A549 (cell line): Measurements from ENCODE around the gene DNAJB13. TPM values are rescaled to one million over a fixed set of nuclear protein-coding genes. Genes with fewer than 3 reads are reported as not detected.

Source experiments
- ATAC-seq, 2 experiments: fragments of 200-7000 bp in 1 of 2; fragments of >200 bp in 1 of 2; cut with Nextera tagmentation in 1 of 2; cut with Tn5 transposase in 1 of 2; 3 replicates each; pipeline versions ENCODE4 v1.8.0 to v1.9.1; 2018 to 2020; ENCODE audit warnings: mild to moderate bottlenecking in 1 of 2, moderate library complexity in 1 of 2
- CTCF ChIA-PET: fragments of 300-600 bp; sonication (Branson Sonifier 250); formaldehyde crosslinking; extraction: SDS; loops from one replicate; lab custom pipeline; 2021; ENCODE audit warnings: antibody characterized with exemption, inconsistent platforms; lab: Yijun Ruan, JAX
- POLR2A ChIA-PET: fragments of 350-600 bp; formaldehyde crosslinking; extraction: SDS; loops from one replicate; lab custom pipeline; 2021; ENCODE audit warnings: antibody characterized with exemption, inconsistent platforms; lab: Yijun Ruan, JAX
- DNase-seq, 2 experiments: peaks; one replicate each; pipeline versions ENCODE4 v3.0.0 to v3.0.0-alpha.2; 2011 to 2016; ENCODE audit warnings: low read depth in 1 of 2, low spot score in 1 of 2
- FAIRE-seq: peaks from 2 replicates; lab custom pipeline; 2011; peaks lifted over from hg19 to GRCh38; lab: Jason Lieb, UNC
- H3K27ac ChIP-seq, 2 experiments: fragments of >200 bp; sonication (Bioruptor Twin); formaldehyde crosslinking; 3 replicates each; pipeline ENCODE4 v1.5.1; 2016 to 2017
- H3K4me1 ChIP-seq: fragments of >200 bp; sonication (Bioruptor Twin); formaldehyde crosslinking; 3 replicates; pipeline ENCODE4 v1.6.1; 2016
- H3K4me2 ChIP-seq: fragments of >200 bp; sonication (Bioruptor Twin); formaldehyde crosslinking; 3 replicates; pipeline ENCODE4 v1.6.1; 2016
- H3K4me3 ChIP-seq: fragments of >200 bp; sonication (Bioruptor Twin); formaldehyde crosslinking; 3 replicates; pipeline ENCODE4 v1.5.1; 2016
- H3K9me3 ChIP-seq: fragments of >200 bp; sonication (Bioruptor Twin); formaldehyde crosslinking; 3 replicates; pipeline ENCODE4 v1.6.1; 2016
- ATOH8 ChIP-seq: fragments of 250-450 bp; sonication (Bioruptor Pico); IDR thresholded peaks from 2 replicates; pipeline ENCODE4 v1.5.0; 2020; ENCODE audit warnings: low read depth, mild to moderate bottlenecking, moderate library complexity
- CBX8 ChIP-seq: fragments of 200-600 bp; sonication (generic); IDR thresholded peaks from 2 replicates; pipeline ENCODE4 v1.6.1; 2016
- CHD4 ChIP-seq: fragments of 200-600 bp; sonication (generic); IDR thresholded peaks from 2 replicates; pipeline ENCODE4 v1.6.1; 2016; ENCODE audit warnings: antibody characterized with exemption, mild to moderate bottlenecking, borderline replicate concordance
- EHMT2 ChIP-seq: fragments of 200-600 bp; sonication (generic); IDR thresholded peaks from 2 replicates; pipeline ENCODE4 v1.6.1; 2016; ENCODE audit warnings: antibody characterized with exemption, low read depth, mild to moderate bottlenecking, moderate library complexity
- FOSL2 ChIP-seq, 2 experiments: fragments of 450-650 bp in 1 of 2; fragments of >200 bp in 1 of 2; sonication (Bioruptor Twin) in 1 of 2; formaldehyde crosslinking; IDR thresholded peaks; 2 replicates each; pipeline versions ENCODE4 v1.5.0 to v1.6.1; 2016 to 2020; ENCODE audit warnings: mild to moderate bottlenecking in 1 of 2, moderate library complexity in 1 of 2
- GATA3 ChIP-seq: IDR thresholded peaks from 2 replicates; pipeline ENCODE4 v1.6.1; 2012; ENCODE audit warnings: borderline replicate concordance
- HDAC2 ChIP-seq: fragments of 200-600 bp; sonication (generic); IDR thresholded peaks from 2 replicates; pipeline ENCODE4 v1.6.1; 2016
- HEYL ChIP-seq: fragments of 250-450 bp; sonication (Bioruptor Pico); IDR thresholded peaks from 2 replicates; pipeline ENCODE4 v1.8.0; 2021; ENCODE audit warnings: mild to moderate bottlenecking, moderate library complexity
- HOXA7 ChIP-seq: fragments of 250-450 bp; sonication (Bioruptor Pico); IDR thresholded peaks from 2 replicates; pipeline ENCODE4 v1.5.0; 2020; ENCODE audit warnings: mild to moderate bottlenecking, moderate library complexity
- MAFK ChIP-seq: fragments of 450-650 bp; IDR thresholded peaks from 2 replicates; pipeline ENCODE4 v1.6.1; 2014; ENCODE audit not compliant: partially characterized antibody
- MAX ChIP-seq: IDR thresholded peaks from 2 replicates; pipeline ENCODE4 v1.6.1; 2012
- NFE2L2 ChIP-seq: fragments of 150-350 bp; conservative IDR thresholded peaks from 2 replicates; pipeline ENCODE4 v1.6.1; 2014; ENCODE audit warnings: low read length
- NPAS2 ChIP-seq: fragments of 250-450 bp; sonication (Bioruptor Pico); IDR thresholded peaks from 2 replicates; pipeline ENCODE4 v1.8.0; 2022; ENCODE audit warnings: mild to moderate bottlenecking, moderate library complexity, borderline replicate concordance
- NR3C1 ChIP-seq: fragments of >200 bp; sonication (Bioruptor Twin); formaldehyde crosslinking; IDR thresholded peaks from 3 replicates; pipeline ENCODE4 v1.6.1; 2017
- PHF8 ChIP-seq: fragments of 200-600 bp; sonication (generic); IDR thresholded peaks from 2 replicates; pipeline ENCODE4 v1.6.1; 2016; ENCODE audit warnings: low read depth, mild to moderate bottlenecking, antibody characterized with exemption, moderate library complexity, borderline replicate concordance
- POLR2A ChIP-seq: IDR thresholded peaks from 2 replicates; pipeline ENCODE4 v1.6.1; 2012; ENCODE audit warnings: mild to moderate bottlenecking, low read length
- RNF2 ChIP-seq: fragments of 200-600 bp; sonication (generic); IDR thresholded peaks from 2 replicates; pipeline ENCODE4 v1.6.1; 2016; ENCODE audit warnings: low read depth, mild to moderate bottlenecking, antibody characterized with exemption, moderate library complexity, borderline replicate concordance
- SMC3 ChIP-seq: fragments of >200 bp; sonication (Bioruptor Twin); formaldehyde crosslinking; IDR thresholded peaks from 3 replicates; pipeline ENCODE4 v1.6.1; 2018; ENCODE audit warnings: inconsistent platforms
- TFCP2L1 ChIP-seq: fragments of 250-450 bp; sonication (Bioruptor Pico); IDR thresholded peaks from 2 replicates; pipeline ENCODE4 v1.5.0; 2021; ENCODE audit warnings: mild to moderate bottlenecking
- USF2 ChIP-seq: fragments of 450-650 bp; IDR thresholded peaks from 2 replicates; pipeline ENCODE4 v1.6.1; 2014; ENCODE audit warnings: antibody characterized with exemption
- ZC3H11A ChIP-seq: fragments of 450-650 bp; IDR thresholded peaks from 2 replicates; pipeline ENCODE4 v1.6.1; 2014; ENCODE audit warnings: antibody characterized with exemption, mild to moderate bottlenecking
- ZFP36 ChIP-seq: fragments of 450-650 bp; IDR thresholded peaks from 2 replicates; pipeline ENCODE4 v1.6.1; 2014; ENCODE audit warnings: borderline replicate concordance; ENCODE audit not compliant: partially characterized antibody
- ZNF302 ChIP-seq: fragments of 250-450 bp; sonication (Bioruptor Pico); IDR thresholded peaks from 2 replicates; pipeline ENCODE4 v1.9.0; 2021; ENCODE audit warnings: inconsistent platforms, mild to moderate bottlenecking, moderate library complexity
- WGBS: methylation state at CpG from one replicate; pipeline ENCODE4 v1.1.6; 2017; ENCODE audit errors: missing lambda C conversion rate; 5-methylcytosine and 5-hydroxymethylcytosine counted together
- polyA plus RNA-seq, 4 experiments: library from polyadenylated mRNA; depleted of rRNA in 3 of 4; stranded (reverse); fragments of >200 nt; fragmentation: RNase III in 1 of 4; extraction: RNeasy Plus Mini Kit Qiagen cat#74134 plus additional on column Dnase treatment in 1 of 4; gene quantifications; 2 replicates in 3 of 4; 3 replicates in 1 of 4; pipeline ENCODE4 v1.2.3, GENCODE V29; 2011 to 2017

The DNAJB13 gene
- polyA plus RNA-seq, 2 of the 4 experiments (the other 2 are of a cell fraction) = 0.75 to 0.90 TPM

GRCh38 chr11:74002832-74003231 is 52.0 kb downstream of the DNAJB13 start:
- no peaks in the 10 kb centered on the region for H3K9me3 ChIP-seq
- DNase-seq (no peak), FAIRE-seq (no peak), ATAC-seq (no peak)
- H3K4me2 ChIP-seq = no peak overlapping the region
- ChIA-PET POLR2A (interaction anchor here (0.7 kb wide), 1 partner anchor 21 kb away, joined by 4 read pairs; the partner anchor contains the start of gene UCP2), CTCF (interaction anchor here (0.9 to 1.5 kb wide), 4 partner anchors 9 to 120 kb away, joined by 3 to 4 read pairs (median 4); no protein-coding TSS in a partner anchor)
- H3K27ac ChIP-seq = no peak overlapping the region
- no peak for TF ChIP-seq EHMT2
- no peak for TF ChIP-seq PHF8
- TF ChIP-seq RNF2 = no peak
- no peak for TF ChIP-seq MAX
- TF ChIP-seq CHD4 = no peak
- no peak for TF ChIP-seq NR3C1
- no peak for TF ChIP-seq ZFP36
- TF ChIP-seq FOSL2 (IDR thresholded peaks at IDR 0.05) = no peak
- no peak for TF ChIP-seq FOSL2 (CRISPR knock-in tag; IDR thresholded peaks at IDR 0.05)
- TF ChIP-seq HEYL (CRISPR knock-in tag) = no peak
- no peak for TF ChIP-seq ATOH8
- H3K4me1 ChIP-seq = no peaks in the 10 kb centered on the region
- WGBS = 88% methylated on average over 4 of the region's 4 CpGs
- H3K4me3 ChIP-seq = no peak overlapping the region

GRCh38 chr11:74004046-74004695 is 53.3 kb downstream of the DNAJB13 start:
- POLR2A ChIA-PET = no interaction called here
- H3K4me2 ChIP-seq = no peak overlapping the region
- 88% methylated on average over 6 of the region's 6 CpGs for WGBS
- DNase-seq = no peak
- ATAC-seq = no peak
- H3K4me1 ChIP-seq = no peaks in the 10 kb centered on the region
- FAIRE-seq = no peak
- no peak for TF ChIP-seq HOXA7 (CRISPR knock-in tag)
- TF ChIP-seq MAFK = no peak
- no peaks in the 10 kb centered on the region for H3K9me3 ChIP-seq
- no peak overlapping the region for H3K4me3 ChIP-seq
- CTCF ChIA-PET = interaction anchor here (1.1 kb wide), 1 partner anchor 10 kb away, joined by 3 read pairs; no protein-coding TSS in a partner anchor
- no peak overlapping the region for H3K27ac ChIP-seq

GRCh38 chr11:74004759-74005615 is 54.2 kb downstream of the DNAJB13 start:
- H3K27ac ChIP-seq = no peak overlapping the region
- ChIA-PET POLR2A (no interaction called here), CTCF (interaction anchor here (1.1 kb wide), 1 partner anchor 11 kb away, joined by 3 read pairs; no protein-coding TSS in a partner anchor)
- WGBS = 84% methylated on average over 11 of the region's 11 CpGs
- H3K4me1 ChIP-seq = no peaks in the 10 kb centered on the region
- DNase-seq (no peak), FAIRE-seq (no peak)
- no peak overlapping the region for H3K4me3 ChIP-seq
- no peak overlapping the region for H3K4me2 ChIP-seq
- H3K9me3 ChIP-seq = no peaks in the 10 kb centered on the region
- no peak for TF ChIP-seq EHMT2
- TF ChIP-seq NFE2L2 = no peak
- no peak for TF ChIP-seq HOXA7 (CRISPR knock-in tag)
- no peak for TF ChIP-seq NPAS2 (CRISPR knock-in tag)
- TF ChIP-seq CBX8 = no peak
- TF ChIP-seq GATA3 = no peak
- no peak for TF ChIP-seq POLR2A
- TF ChIP-seq USF2 = no peak
- TF ChIP-seq ZC3H11A = no peak
- TF ChIP-seq TFCP2L1 = no peak
- TF ChIP-seq HEYL (CRISPR knock-in tag) = no peak
- no peak for TF ChIP-seq SMC3
- TF ChIP-seq ZFP36 = no peak
- no peak for TF ChIP-seq ZNF302 (CRISPR knock-in tag)
- TF ChIP-seq HDAC2 = no peak
- TF ChIP-seq, all 56 proteins: peak for 0
- ATAC-seq = no peak; a peak in 1 of 6 replicates
